CD4-positive, alpha-beta T cell treated with Interleukin-6 at 100 ng/mL for 8 hours (primary cell): ENCODE results near the gene DNAH7.

ENCODE experiments used
- DNase-seq: peaks from one replicate; pipeline ENCODE4 v3.0.0-alpha.2; 2020; ENCODE audit warnings: mixed read lengths, low spot score

DNAH7 gene

DNA sequence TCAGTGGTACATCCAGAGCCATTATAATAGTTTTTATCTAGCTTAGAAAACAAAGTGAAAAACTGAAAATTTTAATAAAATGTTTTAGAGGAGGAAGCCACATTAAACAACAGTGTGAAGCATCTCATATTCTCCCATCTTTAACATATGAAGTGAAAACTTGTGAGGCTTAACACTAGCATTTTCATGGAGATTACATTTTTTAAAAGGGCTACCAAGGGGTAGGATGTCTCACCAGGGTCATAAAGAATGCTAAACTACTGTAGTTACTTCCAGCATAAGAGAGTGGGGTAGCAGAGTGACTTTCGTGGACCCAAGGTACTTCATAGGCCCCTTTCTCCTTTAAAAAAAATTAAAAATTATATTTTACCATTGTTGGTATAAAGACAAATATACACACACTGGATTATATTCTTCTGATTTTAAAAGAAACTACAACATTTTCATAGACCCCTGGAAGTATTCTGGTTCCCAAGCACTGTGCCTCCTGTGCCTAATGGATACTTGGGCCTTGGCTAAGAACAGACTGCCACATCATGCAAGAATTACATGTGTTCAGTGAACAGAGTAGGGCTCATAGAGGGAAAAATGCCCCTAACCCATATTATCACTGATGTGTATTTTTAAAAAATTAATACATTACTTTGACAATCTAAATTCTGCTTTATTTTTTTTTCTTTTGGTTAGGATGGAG, 263.2 kb downstream of the DNAH7 start:
- DNase-seq, result no peak

DNA sequence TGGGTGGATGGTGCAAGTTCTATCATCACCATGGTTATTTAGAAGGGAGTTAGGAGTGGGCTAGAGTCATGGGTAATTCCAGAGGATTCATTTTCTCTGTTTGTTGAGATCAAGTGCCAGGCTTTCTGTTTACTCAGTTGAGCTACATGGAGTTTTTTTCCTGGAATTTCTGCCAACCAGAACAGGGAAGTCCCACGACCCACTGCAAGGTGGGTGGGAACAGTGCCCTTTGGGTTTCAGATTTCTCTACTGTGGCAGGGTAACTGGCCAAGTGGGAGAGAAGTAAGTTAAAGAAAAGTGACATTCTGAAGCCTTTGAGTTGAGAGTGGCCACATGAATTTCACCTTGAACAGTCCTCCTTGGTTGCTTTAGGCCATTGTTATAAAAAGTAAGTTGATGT, 272.8 kb downstream of the DNAH7 start:
- DNase-seq, result no peak

DNA sequence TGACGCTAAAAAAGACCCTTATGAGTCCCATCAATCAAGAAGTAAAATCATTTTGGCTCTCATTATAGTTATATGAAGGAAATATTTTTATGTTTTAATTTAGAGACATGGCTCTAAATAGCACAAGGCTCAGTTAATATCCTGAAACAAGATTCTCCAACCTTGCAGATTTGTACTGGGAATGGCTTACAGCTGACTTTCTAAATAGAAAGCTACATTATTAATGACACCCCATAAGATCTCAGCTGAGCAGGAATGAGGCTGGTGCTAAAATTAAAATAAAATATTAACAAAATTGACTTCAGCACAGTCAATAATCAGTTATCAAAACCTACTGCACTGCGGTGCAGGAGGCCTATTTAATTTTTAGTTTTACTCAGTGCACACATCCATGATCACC, 274.8 kb downstream of the DNAH7 start:
- DNase-seq, result no peak

DNA sequence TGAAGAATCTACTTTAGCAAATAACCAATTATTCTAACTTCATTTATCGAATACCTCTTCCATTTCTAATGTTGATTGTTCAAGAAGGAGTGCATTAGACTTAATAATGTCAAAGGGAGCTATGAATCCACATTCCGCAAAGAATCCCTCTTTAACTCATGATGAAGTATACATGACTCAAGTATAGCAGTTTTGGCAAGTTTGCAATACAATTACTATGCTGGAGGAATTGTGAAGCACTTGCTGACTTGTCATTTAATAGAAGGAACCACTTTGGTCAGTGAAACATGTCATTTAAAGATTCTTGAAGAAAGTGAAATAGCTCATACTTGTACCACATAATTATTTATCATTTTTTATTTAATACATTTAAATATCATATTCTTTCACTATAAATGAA, 286.5 kb downstream of the DNAH7 start:
- DNase-seq, result no peak

DNA sequence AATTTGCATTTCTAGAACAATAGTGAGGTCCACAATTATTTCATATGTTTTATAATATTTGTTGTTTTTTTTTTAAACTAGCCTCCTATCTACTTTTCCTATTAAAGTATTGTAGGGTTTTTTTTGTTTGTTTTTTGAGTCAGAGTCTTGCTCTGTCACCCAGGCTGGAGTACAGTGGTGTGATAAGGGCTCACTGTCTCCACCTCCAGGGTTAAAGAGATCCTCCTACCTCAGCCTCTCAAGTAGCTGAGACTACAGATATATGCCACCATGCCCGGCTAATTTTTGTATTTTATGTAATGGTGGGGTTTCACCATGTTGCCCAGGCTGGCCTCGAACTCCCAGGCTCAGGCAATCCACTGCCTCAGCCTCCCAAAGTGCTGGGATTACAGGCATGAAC, 289.1 kb downstream of the DNAH7 start:
- DNase-seq, result no peak

DNA sequence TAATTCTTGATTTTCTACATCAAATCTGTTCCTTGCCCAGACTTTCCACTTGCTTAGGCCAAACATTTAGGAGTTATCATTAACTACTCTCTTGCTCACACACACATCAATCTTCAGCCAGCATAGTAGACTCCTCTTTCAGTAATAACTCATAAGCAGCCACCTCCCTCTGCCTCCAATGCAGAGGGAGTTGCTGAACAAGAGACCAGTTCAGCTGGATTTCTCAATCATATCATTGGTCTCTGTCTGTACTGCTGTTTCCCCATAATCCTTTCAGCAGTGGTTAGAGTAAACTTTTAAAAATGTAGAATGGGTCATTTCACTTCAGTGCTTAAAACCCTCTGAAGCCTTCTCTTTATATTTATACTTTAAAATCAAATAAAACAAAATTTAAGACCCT, 298.7 kb downstream of the DNAH7 start:
- DNase-seq, result no peak

DNA sequence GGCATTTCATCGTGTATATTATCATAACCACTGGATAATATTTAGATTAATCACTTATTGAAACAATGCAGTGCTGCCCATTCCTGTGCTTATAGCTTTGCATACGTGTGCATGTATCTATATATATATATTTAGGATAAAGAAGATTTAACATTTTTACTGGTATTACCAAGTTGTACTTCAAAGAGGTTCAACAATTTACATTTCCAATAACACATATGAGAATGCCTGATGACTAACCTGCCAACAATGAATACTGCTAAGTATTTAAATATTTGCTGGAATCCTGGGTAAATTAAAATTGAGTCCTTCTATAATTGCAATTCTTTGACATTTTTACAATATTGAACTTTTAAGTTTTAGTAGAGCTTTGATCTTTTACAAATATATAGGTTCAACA, 300.2 kb downstream of the DNAH7 start:
- no peak for DNase-seq

DNA sequence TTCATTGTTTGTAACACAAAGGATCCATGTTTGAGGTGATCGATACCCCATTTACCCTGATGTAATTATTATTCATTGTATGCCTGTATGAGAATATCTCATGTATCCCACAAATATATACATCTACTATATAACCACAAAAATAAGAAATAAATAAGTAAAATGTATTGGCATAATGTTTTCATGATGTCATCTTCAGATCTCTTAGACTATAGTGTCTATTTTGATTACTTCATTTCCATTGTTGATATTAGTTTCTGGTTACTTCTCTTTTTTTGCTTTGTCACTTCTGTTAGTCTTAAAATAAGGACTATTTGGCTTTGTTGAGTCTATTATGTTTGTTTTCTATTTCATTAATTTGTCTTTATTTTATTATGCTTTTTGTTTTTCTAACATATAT, 301.9 kb downstream of the DNAH7 start:
- DNase-seq, result no peak

DNA sequence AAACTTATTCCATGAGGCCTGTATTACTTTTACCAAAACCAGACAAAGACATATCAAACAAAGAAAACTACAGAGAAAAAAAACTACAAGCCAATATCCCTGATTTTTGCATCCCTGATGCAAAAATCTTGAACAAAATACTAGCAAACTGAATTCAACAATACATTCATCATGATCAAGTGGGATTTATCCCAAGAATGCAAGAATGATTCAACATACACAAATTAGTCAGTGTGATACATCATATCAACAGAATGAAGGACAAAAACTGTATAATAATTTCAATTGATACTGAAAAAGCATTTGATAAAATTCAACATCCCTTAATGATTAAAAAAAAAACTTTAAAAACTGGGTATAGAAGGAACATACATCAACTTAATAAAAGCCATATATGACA, 304.8 kb downstream of the DNAH7 start:
- no peak for DNase-seq

DNA sequence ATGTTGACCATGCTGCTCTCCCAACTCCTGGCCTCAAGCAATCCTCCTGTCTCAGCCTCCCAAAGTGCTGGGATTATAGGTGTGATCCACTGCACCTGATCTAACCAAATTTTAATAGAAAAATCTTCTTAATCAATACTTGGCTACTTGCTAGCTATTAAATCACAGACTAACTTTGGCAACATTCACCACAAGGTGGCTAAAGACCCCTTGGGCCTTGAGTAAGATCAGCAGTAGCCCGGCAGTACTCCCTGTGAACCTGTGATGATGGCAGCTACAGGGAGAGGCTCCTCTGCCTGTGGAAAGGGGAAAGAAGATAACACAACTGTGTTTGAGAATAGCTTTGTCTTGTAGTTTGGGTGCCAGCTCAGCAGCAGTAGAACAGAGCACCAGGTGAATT, 308.8 kb downstream of the DNAH7 start:
- no peak for DNase-seq

DNA sequence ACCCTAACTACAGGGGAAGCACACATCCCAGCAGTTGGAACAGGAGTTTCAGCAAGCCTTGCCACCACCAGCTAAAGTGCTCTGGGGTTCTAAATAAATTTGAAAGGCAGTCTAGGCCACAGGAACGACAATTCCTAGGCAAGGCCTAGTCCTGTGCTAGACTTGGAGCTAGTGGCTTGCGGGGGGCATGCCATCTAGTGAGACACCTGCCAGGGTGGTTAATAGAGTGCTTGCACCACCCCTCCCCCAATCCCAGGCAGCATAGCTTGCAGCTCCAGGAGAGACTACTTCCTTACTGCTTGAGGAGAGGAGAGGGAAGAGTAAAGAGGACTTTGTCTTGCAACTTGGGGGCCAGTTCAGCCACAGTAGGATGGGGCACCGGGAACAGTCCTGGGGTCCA, 309.8 kb downstream of the DNAH7 start:
- DNase-seq, result no peak

DNA sequence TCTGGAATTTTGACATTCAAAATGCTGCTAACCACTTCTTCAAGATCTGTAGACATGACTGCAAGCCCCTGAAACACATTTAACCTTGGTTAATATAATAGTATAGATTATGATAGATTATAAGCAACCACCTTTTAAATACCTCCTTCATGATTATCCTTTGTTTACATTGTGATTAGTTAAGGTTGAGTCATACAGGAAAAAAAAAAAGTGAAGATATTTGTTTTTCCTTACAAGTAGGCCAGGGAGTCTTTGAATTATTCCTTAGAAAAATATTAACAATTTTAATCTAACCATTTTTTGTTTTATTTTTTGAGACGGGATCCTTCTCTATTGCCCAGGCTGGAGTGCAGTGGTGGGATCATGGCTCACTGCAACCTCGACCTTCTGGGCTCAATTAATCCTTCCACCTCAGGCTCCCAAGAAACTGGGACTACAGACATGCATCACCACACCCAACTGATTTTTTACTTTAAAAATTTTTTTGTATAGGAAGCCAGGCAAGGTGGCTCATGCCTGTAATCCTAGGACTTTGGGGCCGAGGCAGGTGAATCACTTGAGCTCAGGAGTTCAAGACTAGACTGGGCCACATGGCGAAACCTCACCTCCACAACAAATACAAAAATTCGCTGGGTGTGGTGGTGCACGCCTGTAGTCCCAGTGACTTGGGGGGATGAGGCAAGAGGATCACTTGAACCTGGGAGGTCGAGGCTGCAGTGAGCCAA, 312.3 kb downstream of the DNAH7 start:
- no peak for DNase-seq

DNA sequence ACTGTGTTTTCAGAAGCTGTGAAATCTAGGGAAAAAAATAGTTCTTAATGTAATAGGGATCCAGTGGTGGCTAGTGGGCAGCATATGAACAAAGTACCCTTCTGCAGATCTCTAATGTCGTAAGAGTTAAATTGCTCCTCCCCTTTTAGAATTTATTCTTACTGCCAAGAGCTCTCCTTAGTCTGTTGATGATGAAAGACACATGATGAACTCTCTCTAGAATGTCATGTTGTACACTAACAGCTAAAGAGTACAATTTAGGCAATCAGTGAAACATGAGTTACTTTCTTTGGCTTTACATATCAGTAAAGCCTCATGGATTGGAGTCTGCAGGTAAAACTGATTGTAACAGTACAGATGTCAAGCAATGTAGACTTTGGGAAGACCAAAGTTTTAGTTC, 327.4 kb downstream of the DNAH7 start:
- DNase-seq, result no peak

DNA sequence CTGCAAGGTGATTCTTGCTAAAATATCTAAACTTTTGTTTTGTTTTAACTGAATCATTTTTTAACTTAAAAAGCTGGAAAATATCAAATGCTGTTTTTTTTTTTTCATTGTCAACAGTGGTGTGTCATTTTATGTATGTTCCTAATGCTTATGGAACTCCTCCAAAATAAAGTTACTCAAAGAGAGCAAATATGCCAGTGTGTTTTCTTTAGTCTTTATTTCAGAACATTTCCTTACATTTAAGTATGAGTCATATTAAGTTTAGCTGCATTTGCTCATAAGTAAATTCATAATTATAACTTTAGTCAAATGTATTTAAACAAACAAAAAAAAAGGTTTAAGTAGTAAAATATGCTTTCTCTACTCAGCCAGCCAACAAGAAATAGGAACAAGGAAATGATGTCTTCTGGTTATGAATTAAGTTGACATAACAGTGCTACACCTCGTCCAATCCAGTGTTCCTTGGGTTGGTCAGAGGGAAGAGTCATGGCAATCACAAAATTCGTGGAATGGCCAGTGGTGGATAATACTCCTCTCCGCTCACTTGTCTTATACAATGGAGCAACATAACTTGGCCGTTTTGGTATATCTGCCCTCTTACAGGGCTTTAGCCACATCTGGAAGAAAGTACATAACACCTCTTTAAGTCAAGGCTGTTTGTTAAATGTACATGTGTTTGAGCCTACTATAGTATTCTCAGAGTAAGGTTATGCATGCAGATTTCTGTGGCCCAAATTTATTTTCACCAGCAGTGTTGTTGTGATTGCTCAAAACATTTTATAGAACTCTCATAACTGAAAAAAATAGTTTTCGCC, 330.9 kb downstream of the DNAH7 start:
- DNase-seq, result no peak

DNA sequence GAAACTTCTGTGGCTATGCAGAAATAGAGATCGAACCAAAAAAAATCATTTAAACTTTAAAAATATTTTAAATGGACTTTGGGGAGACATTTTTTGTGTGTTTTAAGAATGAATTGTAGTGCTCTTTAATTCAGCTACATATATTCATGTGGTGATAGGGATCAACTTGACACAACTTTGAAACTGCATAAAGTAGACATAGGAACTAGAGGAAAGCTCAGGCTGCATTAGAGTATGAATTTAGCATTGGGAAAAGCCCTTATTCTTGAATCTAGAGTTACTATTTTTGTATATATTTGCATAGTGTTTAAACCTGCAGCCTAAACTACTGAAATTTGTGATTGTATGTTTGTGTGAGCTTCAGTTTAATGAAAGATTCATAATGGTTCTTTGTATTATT, 333.3 kb downstream of the DNAH7 start:
- DNase-seq, result no peak

DNA sequence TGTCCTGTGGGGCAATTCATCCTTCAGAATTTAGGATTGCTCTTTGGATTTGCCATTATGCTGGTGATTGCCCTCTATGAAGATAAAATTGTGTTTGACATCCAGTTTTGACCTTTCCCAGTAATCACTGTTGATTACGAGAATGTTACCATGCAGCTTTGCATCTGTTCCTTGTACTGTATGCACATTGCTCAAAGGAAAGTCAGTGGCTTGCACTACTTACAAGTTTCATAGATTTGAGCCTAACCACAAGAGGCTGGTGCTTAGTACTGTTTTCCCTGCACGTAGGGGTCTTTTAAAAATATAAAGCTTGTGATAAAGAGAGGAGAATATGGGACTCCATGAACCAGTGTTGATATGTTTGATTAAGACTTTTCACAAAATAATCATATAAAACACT, 333.7 kb downstream of the DNAH7 start:
- no peak for DNase-seq

DNA sequence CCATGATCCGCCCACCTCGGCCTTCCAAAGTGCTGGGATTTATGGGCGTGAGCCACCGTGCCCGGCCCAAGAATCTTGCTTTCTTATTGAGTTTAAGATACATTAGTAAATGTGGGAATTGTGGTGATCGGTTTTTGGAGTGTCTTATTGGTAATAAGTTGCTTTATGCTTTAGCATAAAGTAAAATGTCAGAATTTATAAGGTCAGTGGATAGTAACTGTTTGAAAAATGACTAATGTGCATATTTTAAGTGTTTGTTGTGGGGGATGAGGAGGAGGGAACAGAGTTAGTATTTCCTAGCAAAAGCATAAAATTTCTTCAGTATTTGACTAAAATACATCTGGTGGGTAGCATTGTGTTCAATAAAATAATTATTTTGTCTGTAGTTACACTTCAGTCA, 334.2 kb downstream of the DNAH7 start:
- no peak for DNase-seq

DNA sequence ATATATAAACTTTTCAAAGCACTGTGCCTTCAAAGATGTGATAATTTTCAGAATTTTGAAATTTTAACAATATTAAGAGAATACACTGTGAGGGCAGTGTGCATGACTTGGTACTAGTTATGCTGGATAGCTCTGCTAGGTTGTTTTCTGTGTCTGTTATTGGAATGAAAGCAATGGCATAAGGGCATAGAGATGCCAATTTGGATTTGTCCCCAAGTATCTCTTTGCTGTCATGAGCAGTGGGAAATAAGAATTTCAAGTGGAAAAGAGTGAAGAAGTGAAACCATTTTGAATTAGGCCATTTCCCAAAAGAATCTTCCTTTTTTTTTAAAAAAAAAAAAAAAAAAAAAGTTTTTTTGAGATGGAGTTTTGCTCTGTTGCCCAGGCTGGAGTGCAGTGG, 334.8 kb downstream of the DNAH7 start:
- DNase-seq, result no peak

DNA sequence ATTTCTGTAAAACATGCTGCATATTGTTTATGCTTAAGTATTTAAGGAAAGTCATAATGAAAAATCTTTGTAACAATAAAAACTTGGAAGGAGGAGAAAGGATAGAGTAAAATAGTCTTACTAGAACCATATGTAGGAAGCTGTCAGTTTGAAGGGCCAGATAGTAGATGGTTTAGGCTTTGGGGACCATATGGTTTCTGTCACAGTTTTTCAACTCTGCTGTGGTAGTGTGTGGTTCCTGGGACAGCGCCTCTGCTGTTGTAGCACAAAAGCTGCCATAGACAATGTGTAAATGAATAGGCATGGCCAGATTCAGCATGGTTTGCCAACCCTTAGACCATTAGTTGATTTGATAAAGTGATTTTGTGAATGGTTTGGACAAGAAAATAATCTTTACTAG, 336.1 kb downstream of the DNAH7 start:
- no peak for DNase-seq

DNA sequence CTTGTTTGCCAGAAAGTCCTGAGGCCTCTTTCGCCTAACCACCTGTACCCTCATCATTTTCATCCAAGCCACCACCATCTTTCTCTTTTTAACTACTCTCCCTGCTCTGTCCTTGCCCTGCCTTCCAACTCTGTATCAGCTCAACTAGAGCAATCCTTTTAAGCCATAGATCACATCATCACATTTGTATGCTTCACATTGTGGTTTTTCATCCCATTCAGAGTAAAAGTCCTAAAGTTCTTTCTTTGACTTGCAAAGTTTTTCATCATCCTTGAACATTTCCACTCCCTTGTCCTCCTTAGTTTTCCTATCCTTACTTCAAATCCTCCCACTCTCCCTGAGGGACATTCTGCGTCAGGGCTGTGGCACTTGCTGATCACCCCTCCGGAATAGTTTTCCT, 337.7 kb downstream of the DNAH7 start:
- DNase-seq, result no peak

DNA sequence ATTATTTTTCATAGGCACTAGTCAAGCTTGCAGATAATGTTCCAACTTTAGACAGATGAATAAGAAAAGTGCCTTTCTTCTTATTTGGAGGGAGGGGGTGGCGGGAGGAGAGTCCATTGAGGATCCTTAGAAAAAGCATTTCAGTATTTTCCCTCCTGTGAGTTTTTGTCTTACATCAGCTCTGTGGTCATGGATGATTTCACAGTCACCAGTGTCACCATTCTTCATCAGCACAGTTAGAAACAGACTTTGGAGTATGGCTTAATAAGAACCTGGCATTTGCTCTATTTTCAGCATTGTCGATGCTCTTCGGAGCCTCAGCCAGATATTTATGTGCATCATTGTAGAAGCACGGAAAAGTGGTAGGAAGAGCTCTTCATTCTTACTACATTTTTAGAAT, 341.5 kb downstream of the DNAH7 start:
- DNase-seq, result no peak

DNA sequence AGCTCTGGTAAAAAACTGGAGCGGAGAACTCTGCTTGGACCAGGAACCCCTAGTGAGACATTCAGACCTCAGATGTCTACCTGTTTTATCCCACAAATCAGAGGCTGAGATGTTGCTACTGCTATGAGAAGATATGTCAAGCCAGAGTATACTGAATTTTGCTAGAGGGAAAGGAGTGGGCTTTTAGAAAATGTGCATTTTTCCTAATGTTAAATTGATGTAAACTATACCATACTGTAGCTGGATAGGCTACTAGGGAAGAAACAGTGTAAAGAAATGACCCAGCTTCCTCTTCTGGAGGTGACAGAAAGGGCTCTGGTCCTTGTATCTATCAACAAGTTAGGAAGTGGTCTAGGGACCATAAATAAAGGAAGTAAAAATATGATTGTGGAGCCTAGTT, 346.6 kb downstream of the DNAH7 start:
- no peak for DNase-seq

DNA sequence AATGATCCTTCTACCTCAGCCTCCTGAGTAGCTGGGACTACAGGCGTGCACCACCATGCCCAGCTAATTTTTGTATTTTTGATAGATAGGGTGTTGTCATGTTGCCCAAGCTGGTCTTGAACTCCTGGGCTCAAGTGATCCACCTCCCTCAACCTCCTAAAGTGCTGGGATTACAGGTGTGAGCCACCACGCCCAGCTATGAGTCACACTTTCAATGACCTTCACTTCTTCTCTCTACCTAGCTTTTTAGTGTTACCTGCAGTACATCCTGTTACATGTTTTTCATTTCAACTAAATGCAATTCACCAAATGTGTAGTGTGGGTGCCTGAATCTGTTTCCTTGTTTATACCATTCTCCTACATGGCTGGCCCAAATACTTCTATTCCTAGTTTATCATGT, 347.6 kb downstream of the DNAH7 start:
- DNase-seq, result no peak
